Activated CD8-positive, alpha-beta T cell treated with anti-CD3 and anti-CD28 coated beads, Interleukin-2, amount 10 ng/mL, durations not matched to agents 7 days and 5 days (primary cell): Measurements from ENCODE around the gene A2M. TPM values are rescaled to one million over a fixed set of nuclear protein-coding genes. Genes with fewer than 3 reads are reported as not detected.

Experiments
- ATAC-seq: fragments of 150-1000 bp; cut with Tn5 transposase; one replicate; pipeline ENCODE4 v1.10.0; 2021; ENCODE audit warnings: moderate library complexity
- CTCF ChIA-PET: fragments of 350-600 bp; sonication (Branson Sonifier 250); formaldehyde crosslinking; loops from one replicate; lab custom pipeline; 2021; ENCODE audit warnings: antibody characterized with exemption; lab: Charles Lee
- POLR2A ChIA-PET: fragments of 350-600 bp; sonication (Branson Sonifier 250); formaldehyde crosslinking; loops from one replicate; lab custom pipeline; 2021; ENCODE audit warnings: antibody characterized with exemption; lab: Charles Lee
- DNase-seq: peaks from one replicate; pipeline ENCODE4 v3.0.0-alpha.2; 2020
- H3K27ac Mint-ChIP-seq: one replicate; pipeline ENCODE4 v1.8.0; 2021; ENCODE audit warnings: mild to moderate bottlenecking, mixed read lengths
- H3K27me3 Mint-ChIP-seq: one replicate; pipeline ENCODE4 v1.8.0; 2021; ENCODE audit warnings: low read depth, mixed read lengths
- H3K36me3 Mint-ChIP-seq: one replicate; pipeline ENCODE4 v1.8.0; 2021; ENCODE audit warnings: low read depth, mixed read lengths
- H3K4me1 Mint-ChIP-seq: one replicate; pipeline ENCODE4 v1.8.0; 2021; ENCODE audit warnings: low read depth, mixed read lengths
- H3K4me3 Mint-ChIP-seq: one replicate; pipeline ENCODE4 v1.8.0; 2021; ENCODE audit warnings: mild to moderate bottlenecking, mixed read lengths
- H3K9me3 Mint-ChIP-seq: one replicate; pipeline ENCODE4 v1.8.0; 2022; ENCODE audit warnings: mixed read lengths; ENCODE audit not compliant: insufficient read depth
- total RNA-seq, 2 experiments: library from RNA; stranded (reverse); gene quantifications; one replicate each; pipeline ENCODE4 v1.2.3, GENCODE V29; 2021

A2M gene
- total RNA-seq, 2 experiments from 2014 or later = not detected

- Mint-ChIP-seq H3K36me3 (no peaks in the 10 kb centered on the region), H3K27me3 (peaks cover 8% of the 10 kb centered on the region), H3K27ac (no peak overlapping the region), H3K4me1 (no peaks in the 10 kb centered on the region), H3K9me3 (no peaks in the 10 kb centered on the region), H3K4me3 (no peak overlapping the region)
- ChIA-PET CTCF (interaction anchor here (0.9 to 1.0 kb wide), 2 partner anchors 8 to 18 kb away, joined by 3 to 5 read pairs; no protein-coding TSS in a partner anchor), POLR2A (no interaction called here)
- ATAC-seq (no peak), DNase-seq (no peak)
Measured at GRCh38 chr12:9134981-9135628, 19.4 kb upstream of the A2M start.

GRCh38 chr12:9133216-9133916 lies 17.6 kb upstream of the A2M start:
- H3K4me1 Mint-ChIP-seq = no peaks in the 10 kb centered on the region
- H3K9me3 Mint-ChIP-seq = no peaks in the 10 kb centered on the region
- H3K36me3 Mint-ChIP-seq = no peaks in the 10 kb centered on the region
- no peak for DNase-seq
- peaks cover 5% of the 10 kb centered on the region for H3K27me3 Mint-ChIP-seq
- POLR2A ChIA-PET = no interaction called here
- no peak overlapping the region for H3K27ac Mint-ChIP-seq
- ATAC-seq = no peak
- CTCF ChIA-PET = no interaction called here
- H3K4me3 Mint-ChIP-seq = no peak overlapping the region

GRCh38 chr12:9132008-9132535 lies 16.4 kb upstream of the A2M start:
- POLR2A ChIA-PET = no interaction called here
- no peaks in the 10 kb centered on the region for H3K9me3 Mint-ChIP-seq
- CTCF ChIA-PET = no interaction called here
- peaks cover 5% of the 10 kb centered on the region for H3K27me3 Mint-ChIP-seq
- no peaks in the 10 kb centered on the region for H3K4me1 Mint-ChIP-seq
- H3K36me3 Mint-ChIP-seq = no peaks in the 10 kb centered on the region
- no peak overlapping the region for H3K4me3 Mint-ChIP-seq
- DNase-seq (no peak), ATAC-seq (no peak)
- no peak overlapping the region for H3K27ac Mint-ChIP-seq

GRCh38 chr12:9130244-9130643 lies 14.5 kb upstream of the A2M start:
- H3K27ac Mint-ChIP-seq = no peak overlapping the region
- DNase-seq (no peak), ATAC-seq (no peak)
- H3K4me1 Mint-ChIP-seq = no peaks in the 10 kb centered on the region
- ChIA-PET POLR2A (no interaction called here), CTCF (no interaction called here)
- H3K36me3 Mint-ChIP-seq = no peaks in the 10 kb centered on the region
- no peaks in the 10 kb centered on the region for H3K9me3 Mint-ChIP-seq
- no peak overlapping the region for H3K4me3 Mint-ChIP-seq
- H3K27me3 Mint-ChIP-seq = peaks cover 2% of the 10 kb centered on the region

DNA sequence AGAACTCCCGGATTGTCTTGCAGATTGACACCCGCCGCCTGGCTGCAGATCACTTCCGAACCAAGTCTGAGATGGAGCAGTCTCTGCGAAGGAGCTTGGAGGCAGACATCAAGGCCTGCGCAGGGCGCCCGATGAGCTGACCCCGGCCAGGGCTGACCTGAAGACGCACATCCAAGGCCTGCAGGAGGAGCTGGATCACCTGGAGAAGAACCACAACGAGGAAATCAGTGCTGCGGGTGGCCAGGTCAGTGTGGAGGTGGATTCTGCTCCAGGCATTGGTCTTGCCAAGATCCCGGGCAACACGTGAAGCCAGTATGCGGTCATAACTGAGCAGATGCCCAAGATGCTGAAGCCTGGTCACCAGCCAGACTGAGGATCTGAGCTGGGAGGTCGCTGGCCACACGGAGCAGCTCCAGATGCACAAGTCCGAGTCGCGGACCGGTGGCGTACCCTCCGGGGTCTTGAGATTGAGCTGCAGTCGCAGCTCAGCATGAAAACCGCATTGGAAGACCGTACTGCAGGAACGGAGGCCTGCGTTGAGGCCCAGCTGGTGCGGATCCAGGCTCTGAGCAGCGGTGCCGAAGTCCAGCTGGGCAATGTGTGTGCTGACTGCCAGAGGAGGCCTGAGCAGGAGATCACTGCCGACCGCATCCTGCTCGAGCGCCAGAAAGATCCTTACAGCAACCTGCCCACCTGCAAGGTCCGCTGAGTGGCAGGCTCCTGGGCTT lies 12.4 kb upstream of the A2M start:
- Mint-ChIP-seq H3K9me3 (no peaks in the 10 kb centered on the region), H3K36me3 (no peaks in the 10 kb centered on the region)

GRCh38 chr12:9127484-9127883 lies 11.8 kb upstream of the A2M start:
- Mint-ChIP-seq H3K36me3 (no peaks in the 10 kb centered on the region), H3K27me3 (peaks cover 2% of the 10 kb centered on the region), H3K9me3 (no peaks in the 10 kb centered on the region), H3K27ac (no peak overlapping the region), H3K4me1 (no peaks in the 10 kb centered on the region), H3K4me3 (no peak overlapping the region)
- ChIA-PET CTCF (no interaction called here), POLR2A (no interaction called here)
- DNase-seq (no peak), ATAC-seq (no peak)

More for the DNA sequence above, 12.4 kb upstream of the A2M start:
- Mint-ChIP-seq H3K27ac (no peak overlapping the region), H3K27me3 (peaks cover 2% of the 10 kb centered on the region), H3K4me3 (no peak overlapping the region), H3K4me1 (no peaks in the 10 kb centered on the region)
- ATAC-seq (no peak), DNase-seq (no peak)
- CTCF ChIA-PET = no interaction called here
- POLR2A ChIA-PET = no interaction called here

- H3K36me3 Mint-ChIP-seq = no peaks in the 10 kb centered on the region
- H3K27me3 Mint-ChIP-seq = peaks cover under 1% of the 10 kb centered on the region
- ATAC-seq (no peak), DNase-seq (no peak)
- POLR2A ChIA-PET = interaction anchor here (0.7 kb wide), 1 partner anchor 42 kb away, joined by 3 read pairs; no protein-coding TSS in a partner anchor
- H3K9me3 Mint-ChIP-seq = no peaks in the 10 kb centered on the region
- no peak overlapping the region for H3K4me3 Mint-ChIP-seq
- no peak overlapping the region for H3K27ac Mint-ChIP-seq
- CTCF ChIA-PET = no interaction called here
- H3K4me1 Mint-ChIP-seq = no peaks in the 10 kb centered on the region
Measured at GRCh38 chr12:9124383-9125031, 8.8 kb upstream of the A2M start.

DNA sequence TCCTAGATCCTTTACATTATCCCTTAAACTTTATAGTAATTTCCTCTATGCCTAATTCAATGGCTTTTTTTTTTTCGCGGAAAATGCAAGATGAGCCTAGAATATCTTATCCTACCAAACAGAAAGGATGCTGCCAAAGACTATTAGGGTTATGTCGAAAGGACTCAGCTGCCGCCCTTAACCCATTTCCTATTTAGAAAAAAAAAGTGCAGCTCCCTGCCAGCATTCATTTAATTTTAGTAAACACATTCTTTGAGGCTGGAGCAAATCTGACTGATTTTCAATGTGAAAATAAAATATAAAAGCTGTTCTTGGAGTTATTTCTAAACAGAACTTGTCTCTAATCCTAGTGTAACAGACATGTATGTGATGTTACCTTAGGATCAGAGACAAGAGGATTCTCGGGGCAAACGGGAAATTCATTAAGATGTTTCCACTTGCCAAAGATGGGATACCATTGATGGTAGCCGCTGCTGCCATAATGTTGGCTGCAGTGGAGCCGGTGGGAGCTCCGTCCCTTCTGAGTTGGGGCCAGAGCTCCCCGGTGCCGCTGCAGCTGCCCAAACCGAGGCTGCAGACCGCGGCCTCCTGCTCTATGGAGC lies 8.2 kb upstream of the A2M start:
- Mint-ChIP-seq H3K36me3 (no peaks in the 10 kb centered on the region), H3K27me3 (peaks cover 4% of the 10 kb centered on the region), H3K9me3 (no peaks in the 10 kb centered on the region), H3K4me1 (no peaks in the 10 kb centered on the region), H3K4me3 (no peak overlapping the region), H3K27ac (no peak overlapping the region)
- ATAC-seq = no peak
- DNase-seq = no peak
- CTCF ChIA-PET = no interaction called here
- POLR2A ChIA-PET = no interaction called here

DNA sequence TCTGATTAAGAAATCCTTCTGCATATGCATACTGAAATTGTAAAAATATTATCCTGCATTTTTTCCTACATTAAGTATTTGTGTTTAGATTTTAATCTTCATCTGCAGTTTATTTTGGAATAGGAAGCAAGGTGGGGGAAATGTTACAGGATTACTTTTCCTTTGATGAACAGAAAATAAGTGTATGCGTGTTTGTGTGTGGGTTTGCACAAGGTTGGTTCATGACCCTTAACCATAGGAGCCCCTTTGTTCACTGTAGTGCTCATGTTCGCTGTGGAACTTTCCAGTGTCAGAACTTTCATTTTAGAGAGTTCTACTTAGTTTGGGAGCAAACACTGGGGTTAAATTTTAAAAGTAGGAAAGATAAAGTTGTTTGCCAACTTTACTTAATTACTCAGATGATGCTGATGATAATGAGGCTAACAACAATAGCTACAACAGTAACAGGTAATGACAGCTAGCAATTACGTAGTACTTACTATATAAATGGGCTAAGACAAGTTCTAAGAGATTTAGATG lies 6.4 kb upstream of the A2M start:
- Mint-ChIP-seq H3K36me3 (no peaks in the 10 kb centered on the region), H3K9me3 (no peaks in the 10 kb centered on the region), H3K27ac (no peak overlapping the region), H3K4me1 (no peaks in the 10 kb centered on the region), H3K27me3 (peaks cover 6% of the 10 kb centered on the region), H3K4me3 (no peak overlapping the region)
- POLR2A ChIA-PET = no interaction called here
- CTCF ChIA-PET = no interaction called here
- no peak for ATAC-seq
- DNase-seq = no peak

DNA sequence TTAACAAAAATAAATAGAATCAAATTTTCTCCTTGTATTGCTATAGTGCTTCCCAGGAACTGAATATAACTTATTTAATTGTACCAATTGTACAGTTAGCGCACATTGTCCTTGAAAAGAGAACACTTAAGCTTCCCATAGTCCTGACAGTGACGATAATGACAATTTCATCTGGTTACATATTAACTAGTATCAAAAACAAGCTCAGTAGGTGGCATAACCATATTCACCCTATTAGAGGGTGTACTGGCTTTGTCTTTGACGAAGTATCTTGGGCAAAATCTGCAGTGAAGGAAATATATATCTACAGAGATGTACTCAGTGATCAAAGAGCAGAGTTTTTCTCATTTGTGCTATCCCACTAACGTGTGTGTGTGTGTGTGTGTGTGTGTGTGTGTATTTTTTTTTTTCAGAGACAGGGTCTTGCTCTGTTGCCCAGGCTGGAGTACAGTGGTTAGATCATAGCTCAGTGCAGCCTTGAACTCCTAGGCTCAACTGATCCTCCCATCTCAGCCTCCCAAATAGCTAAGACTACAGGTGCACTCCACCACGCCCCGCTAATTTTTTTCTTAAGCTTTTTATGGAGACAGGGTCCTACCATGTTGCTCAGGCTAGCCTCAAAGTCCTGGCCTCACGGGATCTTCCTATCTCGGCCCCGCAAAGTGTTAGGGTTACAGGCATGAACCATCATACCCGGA lies 4.9 kb upstream of the A2M start:
- DNase-seq = no peak
- Mint-ChIP-seq H3K4me1 (peaks cover 8% of the 10 kb centered on the region), H3K27ac (no peak overlapping the region), H3K36me3 (no peaks in the 10 kb centered on the region), H3K4me3 (no peak overlapping the region), H3K9me3 (no peaks in the 10 kb centered on the region), H3K27me3 (peaks cover 6% of the 10 kb centered on the region)
- ChIA-PET CTCF (no interaction called here), POLR2A (no interaction called here)
- ATAC-seq = no peak

- Mint-ChIP-seq H3K9me3 (no peaks in the 10 kb centered on the region), H3K27me3 (peaks cover 9% of the 10 kb centered on the region), H3K4me3 (no peak overlapping the region), H3K4me1 (peaks cover 8% of the 10 kb centered on the region), H3K36me3 (no peaks in the 10 kb centered on the region), H3K27ac (no peak overlapping the region)
- ChIA-PET CTCF (no interaction called here), POLR2A (no interaction called here)
- DNase-seq (no peak), ATAC-seq (no peak)
Measured at GRCh38 chr12:9118158-9118557, 2.4 kb upstream of the A2M start.
